ENCODE measurements around the gene LRIT2.

Gene LRIT2

DNA sequence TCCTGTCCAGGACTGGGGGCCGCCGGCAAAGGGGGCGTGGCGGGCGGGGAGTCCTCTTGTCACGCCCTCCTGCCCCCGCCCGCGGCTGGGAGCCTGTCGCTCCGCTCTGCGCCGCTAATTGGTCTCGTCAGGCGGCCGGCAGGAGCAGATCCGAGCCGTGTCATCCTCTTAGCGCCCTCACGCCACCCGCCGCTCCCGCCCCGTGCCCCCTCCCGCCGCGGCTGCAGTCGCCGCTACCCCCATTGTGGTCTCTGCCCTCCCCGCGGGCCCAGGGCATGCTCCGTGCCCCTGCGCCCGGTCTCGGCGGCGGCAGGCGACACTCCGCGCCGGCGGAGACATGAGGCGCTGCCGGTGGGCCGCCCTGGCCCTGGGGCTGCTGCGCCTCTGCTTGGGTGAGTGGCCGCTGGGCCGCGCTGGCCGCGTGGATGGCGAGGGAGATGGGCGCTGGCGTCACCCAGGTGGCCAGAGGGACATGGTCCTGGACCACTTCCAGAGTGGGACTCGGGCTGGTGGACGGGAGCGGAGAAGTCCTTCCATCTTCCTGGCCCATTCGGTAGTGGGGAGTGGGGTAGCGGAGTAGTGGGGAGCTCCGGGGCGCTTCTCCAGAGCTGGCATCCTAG lies 30.8 kb downstream of the LRIT2 start, which contains the start of gene CDHR1:
Gene CDHR1 (plus strand): TSS at position 114 of the 620 bp plus-strand sequence. CDS start 224 bp downstream, at position 338.
- TF ChIP-seq, protein P1, sequence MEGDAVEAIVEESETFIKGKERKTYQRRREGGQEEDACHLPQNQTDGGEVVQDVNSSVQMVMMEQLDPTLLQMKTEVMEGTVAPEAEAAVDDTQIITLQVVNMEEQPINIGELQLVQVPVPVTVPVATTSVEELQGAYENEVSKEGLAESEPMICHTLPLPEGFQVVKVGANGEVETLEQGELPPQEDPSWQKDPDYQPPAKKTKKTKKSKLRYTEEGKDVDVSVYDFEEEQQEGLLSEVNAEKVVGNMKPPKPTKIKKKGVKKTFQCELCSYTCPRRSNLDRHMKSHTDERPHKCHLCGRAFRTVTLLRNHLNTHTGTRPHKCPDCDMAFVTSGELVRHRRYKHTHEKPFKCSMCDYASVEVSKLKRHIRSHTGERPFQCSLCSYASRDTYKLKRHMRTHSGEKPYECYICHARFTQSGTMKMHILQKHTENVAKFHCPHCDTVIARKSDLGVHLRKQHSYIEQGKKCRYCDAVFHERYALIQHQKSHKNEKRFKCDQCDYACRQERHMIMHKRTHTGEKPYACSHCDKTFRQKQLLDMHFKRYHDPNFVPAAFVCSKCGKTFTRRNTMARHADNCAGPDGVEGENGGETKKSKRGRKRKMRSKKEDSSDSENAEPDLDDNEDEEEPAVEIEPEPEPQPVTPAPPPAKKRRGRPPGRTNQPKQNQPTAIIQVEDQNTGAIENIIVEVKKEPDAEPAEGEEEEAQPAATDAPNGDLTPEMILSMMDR (IDR thresholded peaks at IDR 0.05; ENCODE audit: control extremely low read depth, extremely low read depth, low read depth, missing control alignments) = no peak
- CTCF ChIA-PET = interaction anchor here (1.0 to 5.2 kb wide), 7 partner anchors 9 to 46 kb away, joined by 3 to 25 read pairs (median 3); no protein-coding TSS in a partner anchor
- POLR2A ChIA-PET = no interaction called here

DNA sequence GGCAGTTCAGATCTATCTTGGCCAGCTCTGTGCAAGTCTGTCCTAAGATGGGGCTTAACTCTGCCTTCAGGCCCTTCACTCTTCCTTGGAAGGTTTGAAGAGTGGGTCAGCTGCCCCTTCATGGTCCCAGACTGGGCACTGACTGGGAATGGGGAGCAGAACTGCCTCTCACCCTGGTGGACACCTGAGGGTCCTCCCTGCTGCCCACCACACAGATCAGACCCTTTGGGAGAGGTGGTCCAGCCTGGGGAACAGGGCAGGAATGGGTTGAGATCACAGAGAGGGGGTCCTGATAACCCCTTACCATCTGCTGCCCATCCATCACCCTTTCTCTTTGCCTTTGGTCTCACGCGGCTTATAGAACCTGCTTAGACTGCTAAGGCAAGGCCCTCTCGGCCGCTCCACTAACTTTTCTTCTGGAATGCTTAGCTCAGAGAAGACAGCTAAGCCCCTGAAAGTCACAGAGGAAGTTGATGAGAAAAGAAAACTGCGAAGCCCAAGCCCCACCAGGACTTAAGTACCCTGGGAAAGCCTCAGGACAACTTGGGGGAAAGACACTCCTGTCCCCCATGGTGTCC lies 31.4 kb downstream of the LRIT2 start:
- no peak for DNase-seq (ENCODE audit: extremely low spot score)
- TF ChIP-seq, protein P1 (IDR thresholded peaks at IDR 0.05; ENCODE audit: control extremely low read depth, extremely low read depth, low read depth, missing control alignments) = no peak
- POLR2A ChIA-PET = no interaction called here
- CTCF ChIA-PET = interaction anchor here (1.0 to 5.2 kb wide), 6 partner anchors 8 to 45 kb away, joined by 3 to 25 read pairs (median 3); no protein-coding TSS in a partner anchor

More for the DNA sequence above, 30.8 kb downstream of the LRIT2 start, which contains the start of gene CDHR1:
- peak; percentile 65 for DNase-seq (ENCODE audit: extremely low spot score)

DNA sequence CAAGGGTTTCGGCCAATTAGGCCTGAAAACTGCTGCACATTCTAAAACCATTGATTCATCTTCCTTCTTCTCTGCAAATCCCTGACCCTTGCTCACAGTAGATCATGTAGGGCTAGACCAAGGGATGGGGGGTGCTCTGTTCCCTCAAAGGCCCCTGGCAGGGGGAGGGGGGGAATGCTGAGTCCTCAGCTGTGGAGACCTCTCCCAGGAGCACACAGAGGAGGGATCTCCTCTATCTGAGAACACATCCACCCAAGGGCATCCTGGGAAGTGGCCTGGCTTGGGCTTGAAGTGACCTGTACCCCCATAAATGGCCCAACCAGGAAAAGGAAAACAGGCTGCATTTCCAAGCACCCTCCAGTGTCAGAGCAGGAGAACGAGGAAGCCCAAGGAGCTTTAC lies 32.0 kb downstream of the LRIT2 start:
- no peak for DNase-seq (ENCODE audit: extremely low spot score)
- POLR2A ChIA-PET = no interaction called here
- TF ChIP-seq, protein P1 (IDR thresholded peaks at IDR 0.05; ENCODE audit: control extremely low read depth, extremely low read depth, low read depth, missing control alignments) = no peak
- CTCF ChIA-PET = interaction anchor here (1.0 to 5.2 kb wide), 5 partner anchors 12 to 44 kb away, joined by 3 to 25 read pairs (median 3); no protein-coding TSS in a partner anchor

DNA sequence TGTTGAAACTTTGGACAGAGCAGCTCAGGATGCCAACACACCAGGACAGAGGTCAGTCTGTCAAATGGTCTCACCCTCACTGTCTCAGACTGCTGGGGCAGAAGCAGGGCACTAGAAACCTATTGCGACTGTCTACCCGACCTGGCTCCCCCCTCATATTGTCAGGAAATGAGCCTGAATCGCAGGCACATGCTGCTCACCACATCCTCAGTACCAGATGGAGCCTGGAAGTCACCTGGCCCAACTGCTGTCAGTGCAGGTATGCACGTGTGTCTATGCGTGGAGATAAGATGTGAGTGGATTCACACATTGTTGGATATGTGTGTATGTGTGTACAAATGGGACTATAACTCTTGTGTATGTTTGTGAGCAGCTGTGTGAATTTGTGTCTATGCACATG lies 34.2 kb downstream of the LRIT2 start:
- POLR2A ChIA-PET = no interaction called here
- TF ChIP-seq, protein P1 (IDR thresholded peaks at IDR 0.05; ENCODE audit: control extremely low read depth, extremely low read depth, low read depth, missing control alignments) = no peak
- no peak for DNase-seq (ENCODE audit: extremely low spot score)
- CTCF ChIA-PET = interaction anchor here (0.8 to 5.2 kb wide), 5 partner anchors 10 to 42 kb away, joined by 3 to 25 read pairs (median 4); no protein-coding TSS in a partner anchor

DNA sequence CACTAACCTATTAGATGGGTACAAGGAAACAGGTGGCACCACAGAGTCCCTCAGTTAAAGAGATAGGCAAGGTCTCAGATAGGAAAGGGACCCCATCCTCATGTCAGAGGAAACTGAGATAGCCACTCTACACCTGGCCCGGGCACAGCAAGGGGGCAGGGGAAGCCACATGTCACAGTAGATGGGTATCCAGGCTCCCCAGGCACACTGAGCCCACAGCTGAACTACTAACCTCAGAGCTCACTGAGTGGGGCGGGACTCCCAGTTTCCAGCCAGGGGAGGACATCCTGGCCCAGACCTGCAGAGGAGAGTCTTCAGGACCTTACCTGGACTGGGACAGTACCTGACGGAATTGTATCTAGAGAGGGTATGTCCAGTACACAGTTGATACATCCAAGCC lies 34.7 kb downstream of the LRIT2 start:
- POLR2A ChIA-PET = no interaction called here
- DNase-seq (ENCODE audit: extremely low spot score) = no peak
- CTCF ChIA-PET = interaction anchor here (0.8 to 5.2 kb wide), 5 partner anchors 7 to 42 kb away, joined by 3 to 25 read pairs (median 3); no protein-coding TSS in a partner anchor
- TF ChIP-seq, protein P1 (IDR thresholded peaks at IDR 0.05; ENCODE audit: control extremely low read depth, extremely low read depth, low read depth, missing control alignments) = no peak

DNA sequence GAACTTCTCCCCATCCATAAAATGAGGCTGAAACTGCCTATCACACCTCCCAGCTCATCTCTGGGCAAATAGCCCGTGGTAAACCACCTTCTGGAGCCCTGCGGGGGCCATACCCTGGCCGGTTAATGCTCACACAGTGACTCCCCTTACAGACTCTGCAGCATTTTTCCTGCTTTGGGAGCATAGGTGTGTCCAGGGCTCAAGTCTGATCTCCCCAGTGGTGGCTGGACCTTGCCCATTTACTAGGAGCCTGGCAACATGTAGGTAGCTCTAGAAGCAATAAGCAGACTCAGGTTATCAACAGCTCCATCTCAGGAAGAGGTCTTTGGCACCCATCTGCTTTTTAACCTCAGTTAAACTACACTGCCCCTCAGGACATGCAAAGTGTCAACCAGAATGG lies 36.5 kb downstream of the LRIT2 start:
- ChIA-PET POLR2A (no interaction called here), CTCF (interaction anchor here (0.6 kb wide), 1 partner anchor 16 kb away, joined by 3 read pairs; no protein-coding TSS in a partner anchor)
- TF ChIP-seq, protein P1 (IDR thresholded peaks at IDR 0.05; ENCODE audit: control extremely low read depth, extremely low read depth, low read depth, missing control alignments) = no peak
- no peak for DNase-seq (ENCODE audit: extremely low spot score)
